GM19468 (cell line): Measurements from ENCODE around the gene SLC26A6.

ENCODE experiments used
- ATAC-seq: cut with Tn5 transposase; IDR thresholded peaks from one replicate; pipeline ENCODE4 v1.9.1; 2021; ENCODE audit warnings: mild to moderate bottlenecking, moderate library complexity, moderate number of reproducible peaks; ENCODE audit not compliant: unreplicated experiment; ENCODE audit errors: extremely low read depth

SLC26A6 gene

GRCh38 chr3:48661501-48662144 lies 26.4 kb upstream of the SLC26A6 start:
- ATAC-seq, result no peak

- ATAC-seq, result no peak
Observed at GRCh38 chr3:48660800-48661400, 25.6 kb upstream of the SLC26A6 start.

GRCh38 chr3:48656841-48657281 lies 21.6 kb upstream of the SLC26A6 start:
- no peak for ATAC-seq

GRCh38 chr3:48656061-48656840 lies 21.0 kb upstream of the SLC26A6 start:
- peak; percentile 33 for ATAC-seq

GRCh38 chr3:48655606-48656005 lies 20.3 kb upstream of the SLC26A6 start:
- ATAC-seq, result no peak

- no peak for ATAC-seq
Observed at GRCh38 chr3:48655063-48655462, 19.8 kb upstream of the SLC26A6 start.

- ATAC-seq, result no peak
Observed at GRCh38 chr3:48652923-48653715, 17.9 kb upstream of the SLC26A6 start.

GRCh38 chr3:48651771-48652170 lies 16.5 kb upstream of the SLC26A6 start:
- ATAC-seq, result no peak

- ATAC-seq, result no peak
Observed at GRCh38 chr3:48650723-48651122, 15.5 kb upstream of the SLC26A6 start.

- no peak for ATAC-seq
Observed at GRCh38 chr3:48648188-48648850, 13.1 kb upstream of the SLC26A6 start.

GRCh38 chr3:48647714-48648113 lies 12.5 kb upstream of the SLC26A6 start:
- no peak for ATAC-seq

GRCh38 chr3:48644898-48645760 lies 9.9 kb upstream of the SLC26A6 start:
- ATAC-seq, result no peak

GRCh38 chr3:48642605-48643004 lies 7.3 kb upstream of the SLC26A6 start:
- no peak for ATAC-seq

GRCh38 chr3:48641396-48641795 lies 6.1 kb upstream of the SLC26A6 start:
- no peak for ATAC-seq

GRCh38 chr3:48639944-48640606 lies 4.8 kb upstream of the SLC26A6 start:
- no peak for ATAC-seq

- ATAC-seq, result no peak
Observed at GRCh38 chr3:48637305-48637704, 2.0 kb upstream of the SLC26A6 start.

GRCh38 chr3:48636149-48636655 lies 941 bp upstream of the SLC26A6 start:
- ATAC-seq, result no peak

GRCh38 chr3:48634661-48635221 lies 520 bp downstream of the SLC26A6 start:
- peak; percentile 5 for ATAC-seq
